ENCODE results near the gene ARHGEF35.
A peak's percentile ranks its signal among the peaks of the same experiment; 100 is the strongest.
"Not testable (repeated sequence)": the region's sequence is repeated elsewhere in the genome, so short reads cannot be mapped to it uniquely, and the experiment has no call there.

The ARHGEF35 gene

DNA sequence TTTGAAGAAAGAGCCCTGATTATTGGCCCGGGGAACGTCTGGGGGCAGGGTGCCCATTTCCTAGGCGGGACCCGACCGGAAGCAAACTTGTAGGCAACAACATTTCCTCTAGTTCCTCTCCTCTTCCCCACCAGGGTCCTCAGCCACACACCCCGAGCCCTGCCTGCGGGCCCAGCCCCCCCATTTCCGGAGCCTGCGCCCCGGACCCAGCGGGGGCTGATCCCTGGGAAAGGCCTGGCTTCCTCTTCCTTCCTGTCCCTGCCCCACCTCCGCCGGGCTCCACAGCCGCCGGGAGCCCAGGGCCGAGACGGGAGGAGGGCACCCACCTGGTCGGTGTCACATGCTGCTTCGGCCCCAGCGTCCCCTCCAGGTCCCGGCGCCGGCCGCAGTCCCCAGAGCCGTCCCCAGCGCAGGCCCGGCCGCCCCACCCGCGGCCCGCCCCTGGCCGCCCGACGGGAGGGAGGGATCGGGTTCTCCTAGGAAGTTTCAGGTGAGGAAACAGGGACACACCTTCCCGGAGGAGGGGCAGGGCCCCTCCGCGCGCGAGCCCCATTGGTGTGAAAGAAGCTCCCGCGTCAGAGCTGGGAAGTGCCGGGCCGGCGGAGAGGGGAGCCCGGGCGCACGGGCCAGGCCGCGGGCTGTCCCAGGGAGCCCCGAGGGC, at the start of gene ARHGEF35:
Gene ARHGEF35 (minus strand): TSS at position 622 of the 661 bp plus-strand sequence. CDS start 7,450 bp downstream, outside the sequence.
- H3K4me3 ChIP-seq (ENCODE audit: low read length); H3K79me2 ChIP-seq (ENCODE audit: low read length); DNase-seq; H3K9me2 ChIP-seq (replicated peaks; ENCODE audit: insufficient read depth, low read length); H3F3A ChIP-seq (ENCODE audit: insufficient read depth, low read length); H3K27ac ChIP-seq (ENCODE audit: low read length); H3K27me3 ChIP-seq (replicated peaks; ENCODE audit: insufficient read depth, low read length); H3K4me1 ChIP-seq (ENCODE audit: low read length); H3K36me3 ChIP-seq (replicated peaks; ENCODE audit: insufficient read depth, low read length); H3K9me3 ChIP-seq (replicated peaks; ENCODE audit: insufficient read depth, low read length); H3K9ac ChIP-seq (ENCODE audit: low read length); H3K4me2 ChIP-seq (ENCODE audit: low read depth, low read length); H4K20me1 ChIP-seq (ENCODE audit: insufficient read depth, low read length); H2AFZ ChIP-seq (ENCODE audit: low read length): not testable (repeated sequence)

DNA sequence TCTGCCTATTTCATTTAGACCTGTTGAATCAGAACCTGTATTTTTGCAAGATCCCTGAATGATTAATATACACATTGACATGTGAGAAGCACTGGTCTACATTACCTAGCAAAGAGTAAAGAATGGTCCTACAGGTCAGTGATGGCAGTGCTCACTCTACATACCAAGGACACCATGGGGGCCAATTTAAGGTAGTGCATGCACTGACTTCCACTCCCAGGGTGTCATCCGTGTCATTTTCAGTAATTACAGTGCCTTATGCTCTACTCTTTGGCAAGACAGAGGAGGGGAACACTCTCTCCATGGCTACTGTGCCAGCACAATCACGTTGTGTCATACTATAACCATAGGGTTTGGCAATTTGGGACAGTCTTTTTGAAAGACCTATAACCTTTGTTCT, 49.7 kb upstream of the ARHGEF35 start:
- not testable (repeated sequence) for H3K4me3 ChIP-seq (ENCODE audit: low read length); DNase-seq; H3K27me3 ChIP-seq (replicated peaks; ENCODE audit: insufficient read depth, low read length); H3F3A ChIP-seq (ENCODE audit: insufficient read depth, low read length); H4K20me1 ChIP-seq (ENCODE audit: insufficient read depth, low read length); H3K9me2 ChIP-seq (replicated peaks; ENCODE audit: insufficient read depth, low read length); H3K9ac ChIP-seq (ENCODE audit: low read length); H3K36me3 ChIP-seq (replicated peaks; ENCODE audit: insufficient read depth, low read length); H3K9me3 ChIP-seq (replicated peaks; ENCODE audit: insufficient read depth, low read length); H2AFZ ChIP-seq (ENCODE audit: low read length); H3K79me2 ChIP-seq (ENCODE audit: low read length); H3K27ac ChIP-seq (ENCODE audit: low read length); H3K4me2 ChIP-seq (ENCODE audit: low read depth, low read length); H3K4me1 ChIP-seq (ENCODE audit: low read length)

DNA sequence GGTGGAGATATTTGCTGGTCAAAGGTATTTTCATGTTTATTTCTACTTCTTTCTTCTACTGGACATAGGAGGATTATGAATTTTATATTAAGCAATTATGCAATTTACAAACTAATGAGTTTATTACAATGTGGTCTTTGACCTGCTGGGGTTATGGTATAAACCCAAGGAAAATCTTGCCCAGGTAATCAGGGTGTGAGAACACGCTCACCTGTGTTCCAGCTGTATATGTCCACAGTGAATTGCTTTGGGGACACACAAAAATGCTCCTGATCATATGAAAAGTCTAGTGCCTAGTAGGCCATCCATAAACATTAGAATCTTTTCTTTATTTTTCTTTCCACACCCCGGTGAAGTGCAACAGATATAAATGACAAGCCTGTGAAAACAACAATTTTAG, 43.7 kb upstream of the ARHGEF35 start, which contains the start of gene OR2A42:
Gene OR2A42 (minus strand): TSS at position 241 of the 400 bp plus-strand sequence. CDS start 6,762 bp downstream, outside the sequence.
- H3K4me2 ChIP-seq (ENCODE audit: low read depth, low read length); H3K4me1 ChIP-seq (ENCODE audit: low read length); H3K9me2 ChIP-seq (replicated peaks; ENCODE audit: insufficient read depth, low read length); H3K9me3 ChIP-seq (replicated peaks; ENCODE audit: insufficient read depth, low read length); H3F3A ChIP-seq (ENCODE audit: insufficient read depth, low read length); H4K20me1 ChIP-seq (ENCODE audit: insufficient read depth, low read length); H2AFZ ChIP-seq (ENCODE audit: low read length); H3K4me3 ChIP-seq (ENCODE audit: low read length); H3K27me3 ChIP-seq (replicated peaks; ENCODE audit: insufficient read depth, low read length); H3K79me2 ChIP-seq (ENCODE audit: low read length); H3K9ac ChIP-seq (ENCODE audit: low read length); H3K27ac ChIP-seq (ENCODE audit: low read length); H3K36me3 ChIP-seq (replicated peaks; ENCODE audit: insufficient read depth, low read length); DNase-seq: not testable (repeated sequence)

DNA sequence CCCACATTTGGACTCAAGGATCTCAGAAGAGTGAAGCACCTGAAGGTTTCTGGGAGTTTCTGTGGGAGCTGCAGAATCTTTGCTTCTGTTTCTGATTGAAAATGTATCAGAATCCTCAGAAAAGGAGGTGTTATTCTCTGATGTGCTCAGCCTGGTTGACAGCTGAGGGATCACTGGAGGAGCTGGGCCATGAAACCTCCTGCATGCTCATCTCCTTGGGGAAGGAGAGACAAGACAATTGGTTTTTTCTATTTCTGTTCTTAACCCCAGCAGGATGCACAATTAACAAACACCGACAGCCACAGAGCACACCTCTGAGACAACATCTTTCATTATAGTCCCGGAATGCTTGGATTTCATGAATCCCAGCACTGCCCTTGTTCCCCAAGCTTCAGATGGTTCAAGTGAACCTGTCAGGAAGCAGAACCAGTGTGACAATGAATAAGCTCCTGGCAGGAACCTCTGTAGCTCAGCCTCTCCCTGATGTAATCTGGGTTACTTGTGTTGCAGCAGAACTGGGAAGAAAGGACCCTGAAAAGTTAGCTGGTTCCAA, 43.0 kb upstream of the ARHGEF35 start:
- not testable (repeated sequence) for H3K9ac ChIP-seq (ENCODE audit: low read length); H4K20me1 ChIP-seq (ENCODE audit: insufficient read depth, low read length); H3K27me3 ChIP-seq (replicated peaks; ENCODE audit: insufficient read depth, low read length); H3K4me2 ChIP-seq (ENCODE audit: low read depth, low read length); H3K27ac ChIP-seq (ENCODE audit: low read length); H3F3A ChIP-seq (ENCODE audit: insufficient read depth, low read length); H3K79me2 ChIP-seq (ENCODE audit: low read length); H3K4me1 ChIP-seq (ENCODE audit: low read length); H3K36me3 ChIP-seq (replicated peaks; ENCODE audit: insufficient read depth, low read length); H2AFZ ChIP-seq (ENCODE audit: low read length); H3K9me3 ChIP-seq (replicated peaks; ENCODE audit: insufficient read depth, low read length); H3K9me2 ChIP-seq (replicated peaks; ENCODE audit: insufficient read depth, low read length); H3K4me3 ChIP-seq (ENCODE audit: low read length)
- DNase-seq, result peak; percentile 7

DNA sequence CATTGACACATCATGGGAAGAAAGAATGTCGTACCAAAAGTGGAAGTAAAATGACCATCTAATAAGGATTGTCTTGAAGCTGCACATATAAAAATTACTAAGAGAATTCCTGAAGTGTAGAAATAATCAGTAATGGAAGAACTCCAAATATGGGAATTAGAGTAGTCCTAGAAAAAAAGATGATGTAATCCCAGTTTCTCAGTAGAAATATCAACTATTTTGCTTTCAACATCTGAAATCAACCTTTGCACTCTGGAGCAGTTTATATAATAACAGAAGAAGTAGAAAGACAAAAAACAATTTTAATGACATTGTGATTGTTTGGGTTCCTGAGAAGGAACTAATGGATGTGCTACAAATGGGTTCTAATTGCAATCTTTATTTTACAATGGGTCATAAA, 37.4 kb upstream of the ARHGEF35 start:
- not testable (repeated sequence) for H3K27ac ChIP-seq (ENCODE audit: low read length); DNase-seq; H3K4me2 ChIP-seq (ENCODE audit: low read depth, low read length); H3K9ac ChIP-seq (ENCODE audit: low read length); H3K36me3 ChIP-seq (replicated peaks; ENCODE audit: insufficient read depth, low read length); H3F3A ChIP-seq (ENCODE audit: insufficient read depth, low read length); H3K27me3 ChIP-seq (replicated peaks; ENCODE audit: insufficient read depth, low read length); H4K20me1 ChIP-seq (ENCODE audit: insufficient read depth, low read length); H3K9me2 ChIP-seq (replicated peaks; ENCODE audit: insufficient read depth, low read length); H3K9me3 ChIP-seq (replicated peaks; ENCODE audit: insufficient read depth, low read length); H3K79me2 ChIP-seq (ENCODE audit: low read length); H2AFZ ChIP-seq (ENCODE audit: low read length); H3K4me1 ChIP-seq (ENCODE audit: low read length); H3K4me3 ChIP-seq (ENCODE audit: low read length)

DNA sequence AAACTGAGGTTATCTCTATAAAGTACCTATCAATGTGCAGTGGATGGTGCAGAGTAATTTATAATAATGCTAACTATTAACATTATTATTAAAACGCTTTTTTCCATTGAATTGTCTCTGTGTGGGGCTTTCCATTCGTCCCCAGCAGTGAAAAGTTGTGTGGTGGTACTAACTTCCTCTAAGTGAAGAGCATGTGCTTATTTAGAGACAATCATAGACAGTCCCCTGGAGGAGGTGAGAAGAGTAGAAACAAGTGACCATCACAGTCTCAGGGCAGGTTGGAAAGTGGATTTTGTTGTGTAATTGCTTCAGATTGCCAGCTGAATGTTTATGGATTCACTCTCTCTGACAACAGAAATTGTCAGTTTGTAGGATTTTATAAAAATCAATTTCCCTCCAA, 35.4 kb upstream of the ARHGEF35 start:
- H3K9ac ChIP-seq (ENCODE audit: low read length); H3K27me3 ChIP-seq (replicated peaks; ENCODE audit: insufficient read depth, low read length); DNase-seq; H3K79me2 ChIP-seq (ENCODE audit: low read length); H3K4me3 ChIP-seq (ENCODE audit: low read length); H3K9me2 ChIP-seq (replicated peaks; ENCODE audit: insufficient read depth, low read length); H3K4me2 ChIP-seq (ENCODE audit: low read depth, low read length); H3K9me3 ChIP-seq (replicated peaks; ENCODE audit: insufficient read depth, low read length); H3K27ac ChIP-seq (ENCODE audit: low read length); H2AFZ ChIP-seq (ENCODE audit: low read length); H4K20me1 ChIP-seq (ENCODE audit: insufficient read depth, low read length); H3K36me3 ChIP-seq (replicated peaks; ENCODE audit: insufficient read depth, low read length); H3K4me1 ChIP-seq (ENCODE audit: low read length); H3F3A ChIP-seq (ENCODE audit: insufficient read depth, low read length): not testable (repeated sequence)

DNA sequence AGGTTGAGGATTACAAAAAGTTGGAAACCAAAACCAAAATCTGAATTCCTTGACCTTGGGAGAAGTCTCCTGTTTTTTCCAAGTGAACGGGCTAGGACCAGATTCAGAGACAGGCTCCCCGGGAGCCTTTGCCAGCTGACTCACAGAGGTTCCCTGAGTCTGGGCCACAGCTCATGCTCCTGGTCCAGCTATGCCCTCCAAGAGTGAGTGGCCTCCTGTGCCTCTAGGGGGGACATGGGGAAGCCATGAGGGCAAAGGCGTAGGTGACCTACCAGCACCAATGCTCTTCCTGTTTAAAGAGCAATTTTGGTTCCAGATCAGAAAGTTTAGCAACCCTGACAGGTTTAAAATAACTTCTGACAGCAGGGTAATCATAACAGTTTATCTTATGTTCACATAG, 33.2 kb upstream of the ARHGEF35 start:
- H3K9me3 ChIP-seq (replicated peaks; ENCODE audit: insufficient read depth, low read length); H3K9ac ChIP-seq (ENCODE audit: low read length); H3K36me3 ChIP-seq (replicated peaks; ENCODE audit: insufficient read depth, low read length); H3K27ac ChIP-seq (ENCODE audit: low read length); H3K4me2 ChIP-seq (ENCODE audit: low read depth, low read length); H3K27me3 ChIP-seq (replicated peaks; ENCODE audit: insufficient read depth, low read length); H3K4me1 ChIP-seq (ENCODE audit: low read length); H3K9me2 ChIP-seq (replicated peaks; ENCODE audit: insufficient read depth, low read length); H3K4me3 ChIP-seq (ENCODE audit: low read length); H3K79me2 ChIP-seq (ENCODE audit: low read length); H4K20me1 ChIP-seq (ENCODE audit: insufficient read depth, low read length); H3F3A ChIP-seq (ENCODE audit: insufficient read depth, low read length); DNase-seq; H2AFZ ChIP-seq (ENCODE audit: low read length): not testable (repeated sequence)

DNA sequence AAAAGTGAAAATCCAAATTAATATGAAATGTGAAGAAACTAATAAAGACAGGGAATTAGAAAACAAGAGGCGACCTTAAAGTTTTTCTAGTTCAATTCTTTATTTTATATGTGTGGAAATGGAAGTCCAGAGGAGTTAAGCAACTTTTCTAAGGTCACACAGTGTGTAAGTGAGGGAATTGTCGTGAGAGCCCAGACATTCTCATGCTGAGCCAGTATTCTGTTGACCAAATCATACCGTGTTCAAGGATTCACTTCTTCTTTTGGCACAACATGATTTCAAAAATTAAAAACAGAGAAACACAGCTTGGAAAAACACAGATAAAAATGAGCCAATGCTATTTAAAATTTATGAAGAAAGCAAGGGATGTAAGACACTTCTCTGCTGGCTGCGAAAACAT, 31.2 kb upstream of the ARHGEF35 start:
- not testable (repeated sequence) for H4K20me1 ChIP-seq (ENCODE audit: insufficient read depth, low read length); H3K4me2 ChIP-seq (ENCODE audit: low read depth, low read length); H3K9me3 ChIP-seq (replicated peaks; ENCODE audit: insufficient read depth, low read length); H3K79me2 ChIP-seq (ENCODE audit: low read length); H3F3A ChIP-seq (ENCODE audit: insufficient read depth, low read length); H3K4me1 ChIP-seq (ENCODE audit: low read length); H3K9me2 ChIP-seq (replicated peaks; ENCODE audit: insufficient read depth, low read length); H3K9ac ChIP-seq (ENCODE audit: low read length); H2AFZ ChIP-seq (ENCODE audit: low read length); H3K27me3 ChIP-seq (replicated peaks; ENCODE audit: insufficient read depth, low read length); DNase-seq; H3K36me3 ChIP-seq (replicated peaks; ENCODE audit: insufficient read depth, low read length); H3K4me3 ChIP-seq (ENCODE audit: low read length); H3K27ac ChIP-seq (ENCODE audit: low read length)
